Posterior vena cava (tissue), 2 donors: ENCODE measurements around the gene KIF22. TPM values are rescaled to one million over a fixed set of nuclear protein-coding genes. Genes with fewer than 3 reads are reported as not detected.
"Not testable (repeated sequence)": the region's sequence is repeated elsewhere in the genome, so short reads cannot be mapped to it uniquely, and the experiment has no call there.

Experiments used
- DNase-seq: peaks from one replicate; pipeline ENCODE4 v3.0.0-alpha.2; 2020; ENCODE audit warnings: low spot score
- intact Hi-C, 2 donors: fragments of 100-400 bp; cut with DNase I; formaldehyde crosslinking; loops; one replicate each; pipeline versions ENCODE4 v1.14.1 to v1.14.2; 2022 to 2023
- total RNA-seq, 2 donors: library from RNA; stranded (reverse); fragmentation: NEBNext Ultra II Directional; extraction: Animal tissue kit (Norgen Biotek cat#: 25700); gene quantifications; one replicate each; pipeline ENCODE4 v1.2.1, GENCODE V29; 2021
- donor health status: DM: yes; HTN: yes; CAD: no.
- donor health status: DM: yes; HTN: yes; CAD: no.

The KIF22 gene
- total RNA-seq, 2 donors from 2014 or later = 5.9 to 10.4 TPM

DNA sequence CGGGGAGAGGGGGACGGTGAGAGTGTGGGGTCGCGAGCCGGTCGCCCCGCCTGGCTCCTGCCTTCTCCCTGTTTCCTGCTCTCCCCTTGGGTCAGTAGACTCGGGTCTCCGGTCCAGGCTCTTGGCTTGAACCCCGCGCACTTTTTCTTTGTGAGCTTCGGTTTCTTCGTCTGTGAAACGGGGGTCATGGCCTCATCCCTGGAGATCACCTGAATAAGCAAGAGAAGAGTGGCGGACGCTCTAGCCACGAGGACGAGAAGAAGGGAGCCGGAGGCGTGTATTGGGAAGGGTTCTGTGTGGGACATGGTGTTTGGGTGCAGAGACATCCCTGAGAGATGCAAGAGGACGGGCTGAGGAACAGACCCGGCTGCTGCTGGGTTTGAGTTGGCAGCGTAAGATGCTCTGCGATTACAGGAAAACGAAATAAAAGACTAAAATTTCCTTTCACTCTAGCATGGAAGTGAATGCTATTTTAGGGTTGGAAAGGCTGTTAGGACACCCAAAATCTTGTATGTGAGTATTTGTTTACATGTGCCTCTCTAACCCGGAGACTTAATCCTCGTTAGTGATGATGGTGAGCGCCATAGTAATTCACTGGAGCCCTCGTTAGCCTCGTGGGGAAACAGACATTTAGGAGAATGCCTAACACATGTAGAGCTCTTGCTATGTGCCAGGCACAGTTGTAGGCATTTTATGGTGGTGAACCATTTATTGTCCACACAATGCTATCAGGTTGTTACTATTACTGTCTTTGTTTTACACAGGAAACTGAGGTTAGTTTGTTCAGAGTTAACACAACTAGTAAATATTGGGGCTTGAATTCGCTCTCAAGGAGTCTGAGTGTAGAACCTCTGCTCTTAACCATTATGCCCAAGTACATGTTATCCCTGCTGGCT is 646 bp downstream of the KIF22 start:
- intact Hi-C loops = no loop called here
- DNase-seq = no peak

DNA sequence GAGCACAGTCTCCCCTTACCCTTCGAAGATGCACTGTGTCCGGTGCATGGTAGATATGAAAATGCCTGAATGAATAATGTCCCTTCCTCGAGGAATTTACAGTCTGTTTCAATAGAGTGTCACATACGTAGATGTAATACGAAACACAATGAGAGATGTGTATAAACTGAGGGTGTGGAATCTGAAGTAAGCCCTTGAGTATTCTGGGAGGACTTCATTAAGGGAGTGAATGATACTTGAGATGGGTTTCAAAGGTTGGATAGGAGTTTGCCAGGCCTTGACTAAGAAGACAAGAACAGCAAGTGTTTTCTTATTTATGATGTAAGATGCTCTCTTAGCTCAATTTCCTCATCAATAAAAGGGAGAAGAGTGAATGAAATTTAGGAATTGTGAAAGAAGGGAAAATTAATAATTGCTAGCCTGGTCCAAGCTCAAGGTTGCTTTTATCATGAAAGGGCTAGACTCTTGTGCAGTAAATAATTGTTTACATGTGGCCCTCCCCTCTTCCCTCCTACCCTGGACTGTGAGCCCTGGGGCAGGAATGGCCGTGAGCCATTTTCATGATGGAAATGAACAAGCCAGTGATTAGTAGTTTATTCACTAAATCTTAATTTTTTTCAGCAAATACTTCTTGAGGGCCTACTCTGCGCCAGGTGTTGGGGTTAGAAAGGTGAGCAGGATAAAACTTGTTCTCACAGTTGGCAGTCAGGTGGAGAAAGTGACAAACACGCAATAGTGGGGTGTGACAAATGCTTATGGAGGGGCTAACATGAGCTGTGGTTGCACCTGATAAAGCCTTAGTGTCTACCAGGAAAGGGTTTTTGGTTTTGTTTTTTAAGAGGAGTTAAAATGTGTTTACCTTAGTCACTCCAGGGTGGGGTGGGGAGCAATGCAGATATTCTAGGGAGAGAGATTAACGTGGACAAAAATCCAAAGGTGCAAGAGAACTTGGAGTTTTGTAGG is 1.6 kb downstream of the KIF22 start:
- DNase-seq = no peak
- intact Hi-C loops = no loop called here

DNA sequence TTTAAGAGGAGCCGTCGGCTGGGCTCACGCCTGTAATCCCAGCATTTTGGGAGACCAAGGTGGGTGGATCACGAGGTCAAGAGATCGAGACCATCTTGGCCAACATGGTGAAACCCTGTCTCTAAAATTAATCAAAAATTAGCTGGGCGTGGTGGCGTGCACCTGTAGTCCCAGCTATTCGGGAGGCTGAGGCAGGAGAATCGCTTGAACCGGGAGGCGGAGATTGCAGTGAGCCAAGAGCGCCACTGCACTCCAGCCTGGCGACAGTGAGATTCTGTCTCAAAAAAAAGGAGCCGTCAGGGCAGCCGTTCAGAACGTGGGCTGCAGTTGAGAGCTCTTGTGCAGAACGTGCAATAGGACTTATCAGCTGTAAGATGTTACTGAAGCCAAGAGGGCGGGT is 2.6 kb downstream of the KIF22 start:
- intact Hi-C loops, DNase-seq: not testable (repeated sequence)

DNA sequence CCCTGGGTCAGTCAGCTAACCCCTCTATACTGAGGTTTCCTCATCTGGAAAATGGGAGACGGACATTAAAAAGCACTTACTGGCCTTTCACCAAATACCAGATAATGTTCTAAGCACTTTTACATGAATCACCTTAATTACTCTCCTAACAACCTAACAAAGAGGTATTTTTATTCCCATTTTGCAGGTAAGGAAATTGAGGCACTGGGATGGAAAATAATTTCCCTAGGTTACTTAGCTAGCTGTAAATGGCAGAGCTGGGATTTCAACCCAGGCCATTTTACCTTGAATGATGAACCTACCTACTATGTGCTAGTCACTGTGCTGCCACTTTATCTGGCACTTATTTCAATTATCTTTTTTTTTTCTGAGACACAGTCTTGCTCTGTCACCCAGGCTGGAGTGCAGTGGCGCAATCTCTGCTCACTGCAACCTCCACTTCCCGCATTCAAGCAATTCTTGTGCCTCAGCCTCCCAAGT is 3.7 kb downstream of the KIF22 start:
- no peak for DNase-seq
- intact Hi-C loops = no loop called here

DNA sequence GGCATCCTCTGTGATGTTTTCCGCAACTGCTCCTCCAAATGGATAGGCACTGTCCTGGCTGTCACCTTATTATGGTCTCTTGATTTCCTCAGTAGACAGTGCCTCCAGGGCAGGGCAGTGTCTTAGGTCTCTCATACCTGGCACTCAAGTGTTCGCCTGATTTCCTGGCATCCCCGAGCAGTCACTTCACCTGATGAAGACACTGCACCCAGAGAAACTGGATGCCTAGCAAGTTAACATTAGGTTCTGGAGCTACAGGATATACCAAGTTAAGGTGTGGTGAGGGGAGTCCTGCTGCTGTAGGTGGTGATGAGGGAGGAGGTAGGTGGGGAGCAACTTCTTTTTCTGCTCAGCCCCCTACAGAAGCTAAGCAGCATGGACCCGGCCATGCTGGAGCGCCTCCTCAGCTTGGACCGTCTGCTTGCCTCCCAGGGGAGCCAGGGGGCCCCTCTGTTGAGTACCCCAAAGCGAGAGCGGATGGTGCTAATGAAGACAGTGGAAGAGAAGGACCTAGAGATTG is 11.9 kb downstream of the KIF22 start:
- intact Hi-C loops = no loop called here
- no peak for DNase-seq

DNA sequence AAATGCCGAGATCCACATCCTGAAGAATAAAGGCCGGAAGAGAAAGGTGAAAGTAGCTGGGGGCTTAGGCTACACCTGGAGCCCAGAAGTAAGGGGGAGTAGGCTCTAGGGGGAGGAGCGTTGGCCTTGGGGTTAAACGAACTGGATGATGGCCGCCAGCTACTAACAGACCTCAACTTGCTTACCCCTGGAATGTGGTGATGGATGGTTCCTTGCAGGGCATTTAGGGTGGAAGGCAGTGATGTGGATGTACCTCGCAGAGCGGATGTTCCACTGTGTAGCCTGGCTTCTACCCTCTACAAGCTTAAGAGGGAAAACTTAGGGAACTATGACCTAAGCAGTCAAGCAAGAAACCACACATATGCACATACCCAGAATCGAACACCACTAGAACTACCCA is 13.5 kb downstream of the KIF22 start:
- intact Hi-C loops = no loop called here
- no peak for DNase-seq

DNA sequence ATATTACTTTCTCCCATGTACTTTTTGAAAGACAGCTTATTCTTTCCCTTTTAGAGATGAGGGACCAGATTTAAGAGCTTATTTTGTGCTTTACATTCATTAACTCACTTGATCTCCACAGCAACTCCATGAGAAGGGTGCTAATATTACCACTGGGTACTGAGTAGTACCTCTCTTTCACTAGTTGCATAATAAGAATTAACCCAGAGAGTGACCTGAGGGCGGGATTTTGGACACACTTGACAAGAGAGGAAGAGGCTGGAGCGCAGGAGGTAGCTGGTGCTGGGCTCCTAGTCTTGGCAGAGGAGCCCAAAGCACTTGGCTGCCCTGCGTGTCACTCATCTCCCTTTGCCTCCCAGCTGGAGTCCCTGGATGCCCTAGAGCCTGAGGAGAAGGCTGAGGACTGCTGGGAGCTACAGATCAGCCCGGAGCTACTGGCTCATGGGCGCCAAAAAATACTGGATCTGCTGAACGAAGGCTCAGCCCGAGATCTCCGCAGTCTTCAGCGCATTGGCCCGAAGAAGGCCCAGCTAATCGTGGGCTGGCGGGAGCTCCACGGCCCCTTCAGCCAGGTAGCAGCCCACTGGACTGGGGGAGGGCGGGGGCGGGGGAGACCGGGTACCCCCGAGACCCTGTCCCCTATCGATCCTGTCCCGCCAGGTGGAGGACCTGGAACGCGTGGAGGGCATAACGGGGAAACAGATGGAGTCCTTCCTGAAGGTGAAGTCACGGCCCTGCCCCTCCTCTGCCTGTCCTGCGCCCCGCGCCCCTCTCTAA is 14.1 kb downstream of the KIF22 start:
- intact Hi-C loops = no loop called here
- no peak for DNase-seq

DNA sequence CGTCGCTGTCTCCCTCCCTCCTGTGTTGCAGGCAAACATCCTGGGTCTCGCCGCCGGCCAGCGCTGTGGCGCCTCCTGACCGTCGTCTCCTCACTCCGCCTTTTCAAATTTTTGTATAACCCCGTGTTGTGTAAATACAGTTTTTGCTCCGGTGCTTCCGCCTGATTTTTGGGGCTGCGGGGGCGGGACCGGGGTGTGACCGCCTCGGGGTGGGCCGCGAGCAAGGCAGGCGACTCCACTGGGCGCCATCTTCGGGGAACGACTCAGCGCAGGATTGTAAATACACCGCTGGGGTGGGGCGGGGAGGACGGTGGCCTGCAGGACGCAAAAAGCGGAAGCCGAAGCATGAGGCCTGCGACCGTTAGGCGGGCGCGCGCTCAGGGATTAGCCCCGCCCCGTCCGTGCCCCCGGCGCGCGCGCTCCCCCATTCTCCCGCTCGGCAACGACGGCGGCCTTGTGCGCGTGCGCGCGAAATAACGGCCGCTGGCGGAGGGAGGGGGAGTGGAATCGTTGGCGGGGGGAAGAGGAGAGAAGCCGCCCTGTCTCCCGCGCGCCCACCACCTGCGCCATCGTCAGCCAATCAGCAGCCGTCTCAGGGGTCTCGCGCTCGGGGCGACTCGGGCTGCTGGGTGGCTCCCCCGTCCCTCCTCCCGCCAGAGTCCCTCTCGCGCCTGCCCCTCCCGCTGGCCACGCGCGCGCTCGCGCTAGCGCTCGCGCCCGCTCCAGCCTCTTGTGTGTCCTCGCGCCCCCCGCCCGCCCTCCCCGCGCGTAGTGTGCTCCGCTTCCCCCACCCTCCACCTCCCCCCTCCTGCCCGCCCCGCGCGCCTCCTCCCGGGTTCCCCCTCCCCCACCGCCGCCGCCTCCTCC is 14.9 kb downstream of the KIF22 start:
- DNase-seq = peak; percentile 99
- intact Hi-C loops = no loop called here

DNA sequence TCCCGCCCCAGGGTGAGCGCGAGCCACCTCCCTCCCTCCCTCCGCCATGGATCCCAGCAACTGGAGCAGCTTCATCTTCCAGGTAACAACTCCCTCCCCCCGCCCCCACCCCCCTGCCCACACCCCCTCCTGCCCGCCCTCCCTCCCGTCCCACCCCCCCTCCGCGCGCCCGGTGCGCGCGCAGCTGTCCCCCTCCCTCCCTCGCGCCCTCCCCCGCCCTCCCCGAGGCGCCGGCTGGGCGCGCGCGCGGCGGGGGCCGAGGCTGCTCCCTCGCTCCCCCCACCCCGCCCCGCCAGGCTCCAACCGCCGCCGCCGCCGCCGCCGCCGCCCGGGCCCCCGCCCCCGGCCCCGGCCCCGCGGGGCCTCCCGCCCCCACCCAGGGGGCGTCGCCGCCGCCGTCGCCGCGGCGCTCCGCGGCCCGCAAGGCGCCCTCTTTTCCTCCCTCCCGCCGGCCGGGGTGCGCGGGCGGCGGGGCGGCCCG is 15.6 kb downstream of the KIF22 start, which contains the start of gene MAZ:
Gene MAZ, plus strand, starts transcription at position 431 of the 481 bp plus-strand sequence. CDS start 173 bp downstream, outside the sequence.
- DNase-seq = no peak
- intact Hi-C loops = no loop called here

DNA sequence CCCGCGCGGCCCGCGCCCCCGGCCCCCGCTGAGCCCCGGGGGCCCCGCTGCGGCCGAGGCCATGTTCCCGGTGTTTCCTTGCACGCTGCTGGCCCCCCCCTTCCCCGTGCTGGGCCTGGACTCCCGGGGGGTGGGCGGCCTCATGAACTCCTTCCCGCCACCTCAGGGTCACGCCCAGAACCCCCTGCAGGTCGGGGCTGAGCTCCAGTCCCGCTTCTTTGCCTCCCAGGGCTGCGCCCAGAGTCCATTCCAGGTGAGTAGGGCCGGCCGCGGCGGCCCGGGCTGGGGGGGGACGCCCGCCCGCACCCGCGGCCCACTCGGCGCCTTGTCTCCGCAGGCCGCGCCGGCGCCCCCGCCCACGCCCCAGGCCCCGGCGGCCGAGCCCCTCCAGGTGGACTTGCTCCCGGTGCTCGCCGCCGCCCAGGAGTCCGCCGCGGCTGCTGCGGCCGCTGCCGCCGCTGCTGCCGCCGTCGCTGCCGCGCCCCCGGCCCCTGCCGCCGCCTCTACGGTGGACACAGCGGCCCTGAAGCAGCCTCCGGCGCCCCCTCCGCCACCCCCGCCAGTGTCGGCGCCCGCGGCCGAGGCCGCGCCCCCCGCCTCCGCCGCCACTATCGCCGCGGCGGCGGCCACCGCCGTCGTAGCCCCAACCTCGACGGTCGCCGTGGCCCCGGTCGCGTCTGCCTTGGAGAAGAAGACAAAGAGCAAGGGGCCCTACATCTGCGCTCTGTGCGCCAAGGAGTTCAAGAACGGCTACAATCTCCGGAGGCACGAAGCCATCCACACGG is 16.3 kb downstream of the KIF22 start:
- peak; percentile 86 for DNase-seq
- intact Hi-C loops = no loop called here

DNA sequence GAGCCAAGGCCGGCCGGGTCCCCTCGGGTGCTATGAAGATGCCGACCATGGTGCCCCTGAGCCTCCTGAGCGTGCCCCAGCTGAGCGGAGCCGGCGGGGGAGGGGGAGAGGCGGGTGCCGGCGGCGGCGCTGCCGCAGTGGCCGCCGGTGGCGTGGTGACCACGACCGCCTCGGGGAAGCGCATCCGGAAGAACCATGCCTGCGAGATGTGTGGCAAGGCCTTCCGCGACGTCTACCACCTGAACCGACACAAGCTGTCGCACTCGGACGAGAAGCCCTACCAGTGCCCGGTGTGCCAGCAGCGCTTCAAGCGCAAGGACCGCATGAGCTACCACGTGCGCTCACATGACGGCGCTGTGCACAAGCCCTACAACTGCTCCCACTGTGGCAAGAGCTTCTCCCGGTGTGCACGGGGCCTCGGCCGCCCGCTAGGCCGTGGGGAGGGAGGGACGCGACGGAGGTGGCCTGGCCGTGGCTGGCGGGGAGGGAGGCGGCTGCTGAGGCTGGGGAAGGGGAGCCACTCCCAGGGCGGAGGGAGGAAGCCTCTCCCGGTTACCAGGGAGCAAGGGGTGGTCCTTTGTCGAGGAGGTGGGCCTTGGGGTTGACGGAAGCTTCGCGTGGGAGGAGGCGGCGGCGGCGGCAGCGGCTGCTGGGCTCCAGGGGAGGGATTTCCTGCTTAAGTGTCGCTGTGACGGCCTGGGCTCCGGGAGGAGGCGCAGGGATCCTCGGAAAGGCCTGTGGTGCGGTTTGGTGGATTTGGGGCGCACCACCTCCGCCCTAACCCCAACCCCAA is 17.1 kb downstream of the KIF22 start:
- intact Hi-C loops = no loop called here
- DNase-seq = peak; percentile 96

DNA sequence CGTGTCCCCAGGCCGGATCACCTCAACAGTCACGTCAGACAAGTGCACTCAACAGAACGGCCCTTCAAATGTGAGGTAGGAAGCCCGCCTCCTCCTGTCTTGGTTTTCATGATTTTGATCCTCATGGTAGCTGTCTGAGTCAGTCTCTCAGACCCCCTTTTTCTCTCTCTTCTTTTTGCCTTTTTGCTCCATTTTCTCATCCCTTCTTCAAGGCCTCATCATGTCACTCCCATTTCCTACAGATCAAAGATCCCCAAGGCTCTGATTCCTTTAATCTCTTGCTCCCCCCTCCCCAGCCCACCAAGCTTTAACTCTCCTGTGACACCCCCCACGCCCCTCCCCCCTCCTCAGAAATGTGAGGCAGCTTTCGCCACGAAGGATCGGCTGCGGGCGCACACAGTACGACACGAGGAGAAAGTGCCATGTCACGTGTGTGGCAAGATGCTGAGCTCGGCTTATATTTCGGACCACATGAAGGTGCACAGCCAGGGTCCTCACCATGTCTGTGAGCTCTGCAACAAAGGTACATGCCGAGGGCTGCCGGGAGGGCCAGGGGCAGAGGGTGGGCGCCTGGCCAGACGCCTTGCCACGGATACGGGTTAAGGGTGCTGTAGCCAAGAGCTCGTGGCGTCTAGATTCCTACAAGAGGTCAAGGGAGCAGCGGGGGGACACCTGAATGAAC is 17.8 kb downstream of the KIF22 start:
- intact Hi-C loops = no loop called here
- DNase-seq = no peak

DNA sequence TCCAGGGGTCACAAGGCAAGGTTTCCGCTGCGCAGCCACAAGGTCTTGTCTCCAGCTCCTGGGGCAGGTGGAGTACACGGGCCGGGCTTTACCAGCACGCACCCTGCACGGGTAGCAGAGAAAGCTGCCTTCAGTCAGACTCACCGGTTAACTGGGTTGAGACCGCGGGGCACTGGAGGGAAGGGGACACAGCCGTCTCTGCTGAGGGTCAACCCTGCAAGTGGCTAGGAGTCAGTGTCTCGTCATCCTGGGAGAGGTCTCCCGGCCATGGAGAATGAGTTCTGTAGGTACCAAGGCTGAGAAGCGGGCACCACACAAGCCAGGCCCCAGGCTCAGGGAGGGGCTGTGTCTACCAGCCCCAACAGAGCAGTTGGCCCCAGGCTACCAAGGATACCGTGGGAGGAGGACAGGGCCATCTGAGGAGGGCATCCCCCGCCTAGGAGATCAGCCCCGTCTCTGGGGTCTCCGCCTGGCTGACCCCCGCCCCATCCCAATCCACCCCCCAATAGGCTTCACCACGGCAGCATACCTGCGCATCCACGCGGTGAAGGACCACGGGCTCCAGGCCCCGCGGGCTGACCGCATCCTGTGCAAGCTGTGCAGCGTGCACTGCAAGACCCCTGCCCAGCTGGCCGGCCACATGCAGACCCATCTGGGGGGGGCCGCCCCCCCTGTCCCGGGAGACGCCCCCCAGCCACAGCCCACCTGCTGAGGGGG is 18.6 kb downstream of the KIF22 start:
- intact Hi-C loops = no loop called here

DNA sequence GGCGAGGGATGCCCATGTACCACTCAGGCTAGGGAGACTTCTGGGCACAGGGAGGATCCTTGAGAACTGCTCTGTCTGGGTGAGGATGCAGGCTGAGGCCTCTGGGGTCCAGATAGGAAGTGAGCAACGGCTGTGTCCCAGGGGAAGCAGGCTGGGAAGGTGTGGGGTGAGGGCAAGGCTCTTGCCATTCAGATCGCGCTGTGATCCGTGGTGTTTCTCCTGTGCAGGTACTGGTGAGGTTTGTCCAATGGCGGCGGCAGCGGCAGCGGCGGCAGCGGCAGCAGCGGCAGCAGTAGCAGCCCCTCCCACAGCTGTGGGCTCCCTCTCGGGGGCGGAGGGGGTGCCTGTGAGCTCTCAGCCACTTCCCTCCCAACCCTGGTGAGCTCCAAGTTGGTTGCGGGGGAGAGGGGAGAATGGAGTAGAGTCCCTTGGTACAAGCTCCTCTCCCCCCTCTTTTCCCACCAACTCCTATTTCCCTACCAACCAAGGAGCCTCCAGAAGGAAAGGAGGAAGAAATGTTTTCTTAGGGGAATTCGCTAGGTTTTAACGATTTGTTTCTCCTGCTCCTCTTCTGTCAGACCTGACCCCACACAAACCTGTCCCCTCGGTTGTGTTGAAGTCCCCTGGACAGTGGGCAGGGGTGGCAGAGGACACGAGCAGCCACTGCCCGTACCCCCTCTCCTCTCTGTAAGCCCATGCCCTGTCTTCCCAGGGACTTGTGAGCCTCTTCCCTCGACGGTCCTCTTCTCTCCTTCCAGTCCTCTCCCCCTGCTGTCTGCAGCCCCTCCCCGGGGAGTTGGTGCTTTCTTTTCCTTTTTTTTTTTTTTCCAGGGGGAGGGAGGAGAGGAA is 19.5 kb downstream of the KIF22 start:
- DNase-seq = no peak

More for the DNA sequence above, 18.6 kb downstream of the KIF22 start:
- no peak for DNase-seq

More for the DNA sequence above, 19.5 kb downstream of the KIF22 start:
- intact Hi-C loops = no loop called here
